Measurements from ENCODE around the gene IFT122. TPM values are rescaled to one million over a fixed set of nuclear protein-coding genes. Genes with fewer than 3 reads are reported as not detected.
"Not testable (repeated sequence)": the region's sequence is repeated elsewhere in the genome, so short reads cannot be mapped to it uniquely, and the experiment has no call there.

The IFT122 gene
- total RNA-seq: 37.6 TPM

DNA sequence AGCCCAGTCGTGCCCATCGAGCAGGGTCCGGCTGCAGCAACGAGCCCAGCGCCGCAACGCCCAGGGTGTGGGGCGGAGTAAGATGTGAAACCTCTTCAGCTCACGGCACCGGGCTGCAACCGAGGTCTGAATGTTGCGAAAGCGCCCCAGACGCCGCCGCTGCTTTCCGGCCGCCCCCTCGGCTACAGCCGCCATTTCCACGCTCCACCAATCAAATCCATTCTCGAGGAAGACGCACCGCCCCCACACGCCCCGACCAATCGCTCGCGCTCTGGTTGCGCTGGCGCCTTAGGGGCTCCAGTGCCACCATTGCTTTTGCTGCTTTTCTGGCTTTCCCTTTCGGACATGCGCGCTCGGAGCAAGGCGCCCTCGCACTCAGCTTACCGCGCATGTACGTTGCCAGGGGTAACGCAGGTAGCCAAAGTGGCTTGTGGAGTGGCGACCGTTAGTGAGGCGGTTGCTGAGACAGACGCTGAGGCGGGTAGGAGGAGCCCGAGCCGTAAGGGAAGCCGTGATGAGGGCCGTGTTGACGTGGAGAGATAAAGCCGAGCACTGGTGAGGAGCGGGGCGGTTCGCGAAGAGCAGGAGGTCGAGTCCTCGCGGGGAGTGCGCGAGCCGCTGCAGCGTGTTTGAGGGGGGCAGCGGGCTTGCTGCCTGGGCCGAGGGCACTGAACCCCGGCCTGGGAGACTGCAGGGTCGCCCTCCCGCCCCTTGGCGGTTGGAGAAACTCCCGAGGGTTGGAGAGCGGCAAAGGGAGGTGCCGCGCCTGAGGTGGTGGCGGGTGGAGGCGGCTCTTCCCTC, at the start of gene IFT122, which contains the start of gene MBD4:
Gene IFT122 (plus strand): TSS at position 408 of the 801 bp plus-strand sequence. CDS start 107 bp downstream, at position 515.
Gene MBD4 (minus strand): TSS at position 132 of the 801 bp plus-strand sequence. CDS start 115 bp downstream, at position 17.
- peak; percentile 98 for DNase-seq (ENCODE audit: low spot score)

GRCh38 chr3:129391583-129391982, 48.4 kb upstream of the IFT122 start:
- not testable (repeated sequence) for DNase-seq (ENCODE audit: low spot score)

GRCh38 chr3:129392106-129392887, 47.7 kb upstream of the IFT122 start:
- not testable (repeated sequence) for DNase-seq (ENCODE audit: low spot score)

DNA sequence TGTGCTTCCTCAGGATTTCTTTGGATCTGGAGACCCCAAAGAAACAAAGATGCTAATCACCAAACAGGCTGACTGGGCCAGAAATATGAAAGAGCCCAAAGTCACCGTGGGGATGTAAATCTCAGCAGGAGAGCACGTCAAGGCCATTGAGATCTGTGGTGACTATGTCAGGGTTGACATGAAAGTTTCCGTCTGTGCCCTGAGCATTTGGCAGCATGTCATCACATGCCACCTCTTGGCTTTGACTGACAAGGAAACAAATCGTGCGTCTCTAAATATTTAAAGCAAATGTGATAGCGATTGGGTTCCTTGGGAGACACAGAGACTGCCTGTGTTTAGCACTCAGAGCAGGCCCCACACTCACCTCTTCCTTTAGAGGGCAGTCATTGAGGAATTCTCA, 46.8 kb upstream of the IFT122 start:
- peak; percentile 55 for DNase-seq (ENCODE audit: low spot score)

DNA sequence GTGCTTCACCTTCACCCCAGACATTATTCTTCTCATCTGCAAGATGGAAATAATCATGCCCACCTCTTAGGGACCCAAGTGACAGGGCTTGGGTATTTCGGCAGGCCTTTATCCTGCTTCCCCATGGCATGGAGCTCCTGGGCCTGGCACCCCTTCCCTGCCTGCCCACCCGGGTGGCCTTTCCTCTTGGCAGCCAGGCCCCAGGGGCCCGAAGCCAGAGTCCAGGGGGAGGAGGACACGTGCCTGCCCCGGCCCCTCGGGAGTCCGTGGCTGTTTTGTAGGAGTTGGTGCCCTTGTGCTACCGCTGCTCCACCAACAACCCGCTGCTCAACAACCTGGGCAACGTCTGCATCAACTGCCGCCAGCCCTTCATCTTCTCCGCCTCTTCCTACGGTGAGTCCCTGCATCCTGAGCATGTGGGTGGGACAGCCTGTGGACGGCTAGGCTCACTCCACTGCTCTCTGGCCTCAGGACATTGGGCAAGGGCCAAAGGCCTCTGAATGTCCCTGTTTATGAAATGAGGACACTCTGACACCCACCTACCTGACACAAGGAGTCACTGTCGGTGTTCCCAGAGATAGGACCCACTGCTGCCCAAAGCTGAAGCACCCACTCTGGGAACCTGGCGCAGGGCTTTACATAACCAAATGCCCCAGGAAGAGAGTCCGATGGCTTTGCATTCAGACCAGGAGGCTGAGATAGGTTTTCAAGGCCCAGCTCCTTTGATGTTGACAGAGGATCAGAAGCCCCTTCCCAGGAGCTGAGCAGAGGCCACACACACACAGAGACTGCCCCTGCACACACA, 46.1 kb upstream of the IFT122 start:
- not testable (repeated sequence) for DNase-seq (ENCODE audit: low spot score)

DNA sequence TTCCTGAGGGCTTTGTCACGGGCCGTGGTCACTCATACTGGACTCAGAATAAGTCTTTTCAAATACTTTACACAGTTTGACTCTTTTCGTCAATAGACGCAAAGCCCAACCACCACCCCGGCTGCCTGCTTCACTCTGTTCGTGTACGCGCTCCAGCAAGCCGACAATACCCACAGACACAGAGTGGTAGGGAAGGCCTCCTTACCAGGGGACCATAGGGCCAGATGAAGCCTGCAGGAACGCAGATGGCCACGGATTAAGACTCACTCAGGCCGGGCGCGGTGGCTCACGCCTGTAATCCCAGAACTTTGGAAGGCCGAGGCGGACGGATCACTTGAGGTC, 41.2 kb upstream of the IFT122 start:
- DNase-seq (ENCODE audit: low spot score): no peak

GRCh38 chr3:129399145-129399894, 40.7 kb upstream of the IFT122 start:
- peak; percentile 85 for DNase-seq (ENCODE audit: low spot score)

GRCh38 chr3:129399895-129400357, 40.1 kb upstream of the IFT122 start:
- DNase-seq (ENCODE audit: low spot score): no peak

- no peak for DNase-seq (ENCODE audit: low spot score)
Observed at GRCh38 chr3:129402210-129402609, 37.8 kb upstream of the IFT122 start.

DNA sequence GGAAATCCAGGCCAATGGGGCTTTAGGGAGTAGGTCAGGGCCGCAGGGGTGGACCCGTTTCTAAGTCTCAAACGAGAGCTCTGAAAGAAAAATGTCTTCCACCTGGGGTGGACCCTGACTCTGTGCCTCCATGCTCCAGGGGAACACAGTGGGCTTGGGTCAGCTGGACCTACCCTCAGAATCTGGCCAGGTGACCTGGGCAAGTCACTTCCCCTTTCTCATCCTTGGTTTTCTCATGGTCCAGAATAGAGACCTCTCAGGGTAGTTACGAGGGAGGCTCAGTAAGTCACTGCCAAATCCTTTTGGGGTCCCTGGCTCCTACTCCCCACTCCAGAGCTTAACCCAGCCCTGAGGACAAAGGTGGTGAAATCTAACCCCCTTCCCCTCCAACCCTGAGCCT, 37.4 kb upstream of the IFT122 start:
- no peak for DNase-seq (ENCODE audit: low spot score)

GRCh38 chr3:129403450-129403849, 36.6 kb upstream of the IFT122 start:
- no peak for DNase-seq (ENCODE audit: low spot score)

DNA sequence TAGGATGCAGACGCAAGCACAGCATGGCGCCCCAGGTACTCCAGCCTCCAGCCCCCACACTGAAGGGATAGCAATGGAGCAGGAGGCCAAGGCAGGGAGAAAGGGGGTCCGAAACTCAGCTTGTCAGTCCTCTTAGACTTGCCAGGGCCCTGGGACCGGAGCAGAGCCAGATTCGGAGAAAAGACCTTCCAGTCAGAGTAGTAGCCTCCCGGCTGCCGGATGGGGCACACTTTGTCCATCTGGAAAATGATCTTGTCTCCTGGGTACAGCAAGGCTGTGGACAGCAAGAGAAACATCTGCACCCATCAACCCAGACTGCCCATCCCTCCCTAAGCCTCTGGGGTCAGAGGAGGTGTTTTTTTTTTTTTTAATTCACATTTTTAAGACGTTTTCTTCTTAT, 35.9 kb upstream of the IFT122 start:
- DNase-seq (ENCODE audit: low spot score): no peak

DNA sequence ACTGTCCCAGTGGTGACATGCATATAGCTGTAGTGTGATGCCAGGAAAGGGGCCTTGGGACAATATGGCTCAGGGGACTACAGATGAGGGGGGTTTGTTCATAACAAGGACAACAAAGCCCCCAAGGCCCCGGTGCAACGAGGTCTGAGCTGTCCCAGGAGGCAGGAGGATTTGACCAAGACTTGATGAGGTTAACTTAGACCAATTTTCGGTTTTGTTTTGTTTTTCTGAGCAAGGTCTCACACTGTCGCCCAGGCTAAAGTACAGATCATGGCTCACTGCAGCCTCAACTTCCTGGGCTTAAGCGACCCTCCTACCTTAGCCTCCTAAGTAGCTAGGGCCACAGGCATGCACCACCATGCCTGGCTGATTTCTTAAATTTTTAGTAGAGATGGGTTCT, 35.4 kb upstream of the IFT122 start:
- no peak for DNase-seq (ENCODE audit: low spot score)

DNA sequence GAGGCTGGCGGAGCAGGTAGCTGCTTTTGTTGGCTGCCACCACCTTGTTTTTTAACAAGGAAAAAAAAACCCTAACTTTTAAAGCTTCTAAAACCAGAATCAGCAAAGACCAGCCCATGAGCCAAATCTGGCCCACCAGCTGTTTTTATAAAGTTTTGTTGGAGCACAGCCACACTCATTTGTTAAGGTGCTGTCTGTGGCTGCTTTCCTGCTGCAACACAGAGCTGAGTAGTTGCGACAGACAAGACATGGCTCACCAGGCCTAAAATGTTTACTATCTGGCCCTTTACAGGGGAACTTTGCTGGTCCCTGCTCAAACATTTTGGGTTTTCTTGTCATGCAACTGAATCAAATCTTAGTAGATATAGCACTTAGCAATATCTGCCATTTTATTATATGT, 30.5 kb upstream of the IFT122 start:
- DNase-seq (ENCODE audit: low spot score): no peak

- DNase-seq (ENCODE audit: low spot score): no peak
Observed at GRCh38 chr3:129410971-129411370, 29.1 kb upstream of the IFT122 start.

- DNase-seq (ENCODE audit: low spot score): no peak
Observed at GRCh38 chr3:129412542-129413198, 27.4 kb upstream of the IFT122 start.

DNA sequence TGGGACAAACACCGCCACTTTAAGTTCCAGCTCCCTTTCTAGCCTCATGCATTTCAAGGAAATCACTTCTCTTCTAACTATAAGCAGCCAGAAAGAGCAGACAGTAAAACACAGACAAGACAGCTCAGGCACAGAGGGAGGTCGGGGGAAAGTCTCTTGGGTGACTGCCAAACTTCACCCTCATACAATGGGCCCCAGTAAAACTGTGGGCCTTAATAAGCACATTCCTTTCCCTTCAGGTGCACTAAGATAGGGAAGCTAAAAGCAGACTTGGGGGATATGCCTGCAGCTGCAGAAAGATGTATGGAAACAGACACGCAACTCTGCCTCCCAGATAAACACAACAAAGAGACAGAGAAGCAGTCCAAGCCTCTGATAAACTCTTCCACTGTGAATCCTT, 26.8 kb upstream of the IFT122 start:
- not testable (repeated sequence) for DNase-seq (ENCODE audit: low spot score)

DNA sequence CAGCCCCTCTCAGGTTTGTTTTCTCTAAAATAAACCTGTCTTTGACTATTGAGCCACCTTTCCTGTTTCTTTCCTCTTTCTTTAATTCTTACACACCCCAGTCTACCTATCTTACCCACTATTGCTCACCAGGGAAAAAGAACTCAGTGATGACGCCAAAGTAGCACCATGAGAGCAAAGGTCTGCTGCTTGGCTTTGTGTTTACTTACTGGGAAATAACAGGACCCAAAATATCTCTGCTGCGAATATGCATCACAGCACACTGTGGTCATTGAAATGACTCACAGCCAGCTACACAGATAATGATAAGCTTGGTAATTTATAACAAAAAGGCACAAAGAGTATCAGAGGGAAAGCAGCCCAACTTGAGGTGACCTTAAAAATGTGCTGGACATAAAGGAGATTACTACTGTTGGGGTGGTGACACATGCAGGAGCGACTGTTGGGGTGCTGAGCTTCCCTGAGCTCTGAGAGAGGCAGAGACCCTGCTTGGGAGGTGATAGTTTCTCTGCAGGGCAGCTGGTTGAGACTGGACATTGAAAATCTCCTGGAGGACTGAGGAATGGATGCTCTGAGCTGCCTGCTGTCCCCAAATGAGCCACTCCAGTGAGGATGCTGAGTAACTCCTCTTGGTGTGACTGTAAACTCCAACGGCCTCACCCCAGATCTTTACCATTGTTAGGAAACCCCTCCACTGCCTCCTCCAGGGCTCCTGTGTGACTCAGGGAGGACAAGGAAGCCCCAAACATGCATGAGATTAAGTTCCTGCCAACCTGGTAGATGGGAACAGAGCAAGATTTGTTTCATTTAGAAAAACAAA, 26.1 kb upstream of the IFT122 start:
- no peak for DNase-seq (ENCODE audit: low spot score)

DNA sequence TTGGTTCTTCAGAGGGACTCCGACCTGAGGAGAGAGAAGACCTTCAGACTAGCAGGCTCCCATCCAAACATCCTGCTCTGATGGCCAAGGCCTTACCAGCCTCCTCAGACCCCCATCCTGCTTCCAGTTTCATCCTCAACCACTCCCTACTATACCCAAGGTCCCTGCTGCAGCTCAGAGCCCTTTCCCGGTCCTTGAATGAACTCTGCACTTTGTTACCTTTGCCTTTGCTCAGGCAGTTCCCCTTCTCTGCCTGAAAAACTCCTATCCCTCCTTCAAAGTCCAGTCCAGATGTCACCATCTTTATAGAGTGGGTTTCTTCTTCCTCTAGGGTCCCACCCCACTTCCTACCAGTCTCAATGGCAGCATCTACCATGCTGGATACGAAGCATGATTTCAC, 24.6 kb upstream of the IFT122 start:
- no peak for DNase-seq (ENCODE audit: low spot score)

DNA sequence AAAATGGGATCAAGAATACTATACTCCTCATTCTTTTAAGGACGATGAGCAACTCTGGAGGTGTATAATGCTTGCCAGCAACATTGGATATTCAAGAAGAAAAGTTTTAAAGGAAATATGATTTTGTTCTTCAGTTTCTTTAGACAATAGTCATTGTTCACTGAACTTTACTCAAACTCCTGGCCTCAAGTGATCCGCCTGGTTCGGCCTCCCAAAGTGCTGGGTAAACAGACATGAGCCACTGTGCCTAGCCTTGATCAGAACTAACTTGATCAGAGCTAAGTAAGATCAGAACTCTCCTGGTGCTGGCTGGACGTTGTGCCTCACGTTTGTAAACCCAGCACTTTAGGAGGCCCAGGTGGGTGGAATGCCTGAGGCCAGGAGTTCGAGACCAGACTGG, 24.2 kb upstream of the IFT122 start:
- no peak for DNase-seq (ENCODE audit: low spot score)
